ENCODE measurements around the gene ITGB8. TPM values are rescaled to one million over a fixed set of nuclear protein-coding genes. Genes with fewer than 3 reads are reported as not detected.

The ITGB8 gene
- total and polyA plus RNA-seq, 9 donors: 3.7 to 45.5 (median 10.6) TPM

- H3K4me1 ChIP-seq (ENCODE audit: insufficient read depth): no peaks in the 10 kb centered on the region
- WGBS, 3 donors: 87 to 91% (median 87%) methylated on average over 6 of the region's 6 CpGs
- H3K4me3 ChIP-seq: no peak overlapping the region
- intact Hi-C loops (cut with DNase I): no loop called here
- H3K9me3 ChIP-seq: no peaks in the 10 kb centered on the region
- no peak for DNase-seq
- no peak overlapping the region for H3K27ac ChIP-seq
- no peaks in the 10 kb centered on the region for H3K27me3 ChIP-seq
- TF ChIP-seq POLR2A (IDR thresholded peaks at IDR 0.05) (no peak), CTCF (IDR thresholded peaks at IDR 0.05) (no peak), EP300 (IDR thresholded peaks at IDR 0.05) (no peak)
- H3K36me3 ChIP-seq: no peaks in the 10 kb centered on the region
Measured at GRCh38 chr7:20376796-20377195, 46.1 kb downstream of the ITGB8 start.

GRCh38 chr7:20381406-20382034 is 50.8 kb downstream of the ITGB8 start:
- Histone ChIP-seq H3K27ac (no peak overlapping the region), H3K36me3 (no peaks in the 10 kb centered on the region), H3K27me3 (no peaks in the 10 kb centered on the region), H3K4me3 (no peak overlapping the region), H3K4me1 (ENCODE audit: insufficient read depth) (no peaks in the 10 kb centered on the region), H3K9me3 (no peaks in the 10 kb centered on the region)
- no peak for TF ChIP-seq CTCF (IDR thresholded peaks at IDR 0.05)
- no peak for TF ChIP-seq EP300 (IDR thresholded peaks at IDR 0.05)
- no peak for TF ChIP-seq POLR2A (IDR thresholded peaks at IDR 0.05)
- intact Hi-C loops (cut with DNase I): no loop called here
- DNase-seq: no peak
- 92 to 97% (median 96%) methylated on average over 17 of the region's 17 CpGs for WGBS, 3 donors

- TF ChIP-seq POLR2A (IDR thresholded peaks at IDR 0.05) (no peak), CTCF (IDR thresholded peaks at IDR 0.05) (no peak)
- H3K36me3 ChIP-seq: no peaks in the 10 kb centered on the region
- no peak overlapping the region for H3K27ac ChIP-seq
Measured at GRCh38 chr7:20383351-20383750, 52.7 kb downstream of the ITGB8 start.

DNA sequence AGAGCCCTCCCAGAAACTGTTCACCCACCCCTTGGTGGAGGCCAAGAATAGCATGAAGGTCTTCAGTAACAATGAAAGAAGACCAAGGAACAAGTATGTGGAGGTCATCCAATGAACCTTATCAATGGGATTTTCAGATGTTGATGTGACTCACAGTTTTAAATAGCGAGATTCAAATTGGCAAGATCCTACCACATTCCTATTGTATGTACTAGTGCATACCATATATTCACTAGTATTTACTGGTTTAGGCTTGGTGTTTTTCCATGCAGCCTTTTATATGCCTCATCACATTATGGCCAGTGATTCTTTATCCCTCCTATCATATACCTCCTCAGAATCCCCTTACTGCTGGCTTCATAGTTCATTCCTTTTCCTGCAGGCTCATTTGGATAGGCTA is 54.4 kb downstream of the ITGB8 start:
- Histone ChIP-seq H3K27me3 (no peaks in the 10 kb centered on the region), H3K27ac (no peak overlapping the region), H3K4me1 (ENCODE audit: insufficient read depth) (no peaks in the 10 kb centered on the region), H3K4me3 (no peak overlapping the region), H3K36me3 (no peaks in the 10 kb centered on the region), H3K9me3 (no peaks in the 10 kb centered on the region)
- no peak for TF ChIP-seq CTCF (IDR thresholded peaks at IDR 0.05)
- no peak for TF ChIP-seq EP300 (IDR thresholded peaks at IDR 0.05)
- TF ChIP-seq POLR2A (IDR thresholded peaks at IDR 0.05): no peak
- 64 to 74% (median 71%) methylated on average over 1 of the region's 1 CpG for WGBS, 3 donors
- intact Hi-C loops (cut with DNase I): no loop called here
- DNase-seq: no peak

More at GRCh38 chr7:20383351-20383750, 52.7 kb downstream of the ITGB8 start:
- Histone ChIP-seq H3K4me3 (no peak overlapping the region), H3K4me1 (ENCODE audit: insufficient read depth) (no peaks in the 10 kb centered on the region), H3K27me3 (no peaks in the 10 kb centered on the region), H3K9me3 (no peaks in the 10 kb centered on the region)
- intact Hi-C loops (cut with DNase I): no loop called here
- no peak for DNase-seq

Measured in ovary (tissue), 9 donors.